Mammary microvascular endothelial cell (primary cell): ENCODE data around the gene GFI1B. TPM values are rescaled to one million over a fixed set of nuclear protein-coding genes. Genes with fewer than 3 reads are reported as not detected.

Source experiments
- total RNA-seq: library from RNA; depleted of rRNA; stranded (reverse); fragments of >200 nt; gene quantifications from 2 replicates; pipeline ENCODE4 v1.2.3, GENCODE V29; 2015

The GFI1B gene
- total RNA-seq, result not detected in 2 replicates

GRCh38 chr9:132978451-132979131 is at the start of gene GFI1B:
Gene GFI1B (plus strand): TSS chr9:132978694. CDS start chr9:132986679, 7,985 bp downstream.

GRCh38 chr9:132944294-132945185 is 34.0 kb upstream of the GFI1B start, which contains the start of gene TSC1:
Gene TSC1 (minus strand): TSS chr9:132944616. CDS start chr9:132928872, 15,744 bp downstream.

GRCh38 chr9:133030317-133031129 is 52.0 kb downstream of the GFI1B start, which contains the start of gene GTF3C5:
Gene GTF3C5 (plus strand): TSS chr9:133030997. CDS start chr9:133031012, 15 bp downstream.

Other genes starting within 250 kb of the GFI1B start
- 0.07 and 0.15 TPM in 2 replicates for gene AK8, start 100.4 kb upstream of the GFI1B start, total RNA-seq
- gene SPACA9, start 99.8 kb upstream of the GFI1B start, total RNA-seq, result 1.4 and 1.5 TPM in 2 replicates
- gene TSC1, start 34.1 kb upstream of the GFI1B start, total RNA-seq, result 18.3 and 20.8 TPM in 2 replicates
- 56.6 and 68.7 TPM in 2 replicates for gene GTF3C5, start 52.3 kb downstream of the GFI1B start, total RNA-seq
- gene CEL, start 83.3 kb downstream of the GFI1B start, total RNA-seq, result 0.07 and 0.10 TPM in 2 replicates
- gene RALGDS, start 142.5 kb downstream of the GFI1B start, total RNA-seq, result 26.3 and 30.5 TPM in 2 replicates
- 6.0 and 6.4 TPM in 2 replicates for gene GBGT1, start 185.2 kb downstream of the GFI1B start, total RNA-seq
- not detected in 2 replicates for gene OBP2B, start 230.6 kb downstream of the GFI1B start, total RNA-seq